ENCODE results near the gene TRPV4. TPM values are rescaled to one million over a fixed set of nuclear protein-coding genes. Genes with fewer than 3 reads are reported as not detected.

The TRPV4 gene
- polyA plus RNA-seq, 1 donor from 2014 or later = not detected

- TF ChIP-seq RAD21 (conservative IDR thresholded peaks at IDR 0.05) (no peak), EP300 (conservative IDR thresholded peaks at IDR 0.05; ENCODE audit: poor library complexity, severe bottlenecking) (no peak), REST (IDR thresholded peaks at IDR 0.05; ENCODE audit: borderline replicate concordance) (no peak)
- Histone ChIP-seq H3K9me3 (ENCODE audit: low read length) (no peaks in the 10 kb centered on the region), H3K27me3 (ENCODE audit: insufficient read depth, low read depth, low read length) (no peaks in the 10 kb centered on the region), H3K9ac (ENCODE audit: low read length) (no peak overlapping the region), H2AFZ (ENCODE audit: low read depth, low read length) (no peak overlapping the region), H3K4me3 (ENCODE audit: low read length) (no peak overlapping the region), H3K4me2 (ENCODE audit: low read length) (no peak overlapping the region), H3K36me3 (ENCODE audit: insufficient read depth, low read length) (no peaks in the 10 kb centered on the region), H3K9me2 (ENCODE audit: insufficient read depth, low read length) (no peaks in the 10 kb centered on the region), H3K79me2 (replicated peaks; ENCODE audit: insufficient read depth, low read length) (no peaks in the 10 kb centered on the region), H4K20me1 (ENCODE audit: insufficient read depth) (no peaks in the 10 kb centered on the region), H3K27ac (ENCODE audit: low read length) (no peak overlapping the region), H3F3A (ENCODE audit: insufficient read depth, low read length, poor library complexity, severe bottlenecking) (no peaks in the 10 kb centered on the region)
Measured at GRCh38 chr12:109811624-109811995, 21.6 kb downstream of the TRPV4 start.

DNA sequence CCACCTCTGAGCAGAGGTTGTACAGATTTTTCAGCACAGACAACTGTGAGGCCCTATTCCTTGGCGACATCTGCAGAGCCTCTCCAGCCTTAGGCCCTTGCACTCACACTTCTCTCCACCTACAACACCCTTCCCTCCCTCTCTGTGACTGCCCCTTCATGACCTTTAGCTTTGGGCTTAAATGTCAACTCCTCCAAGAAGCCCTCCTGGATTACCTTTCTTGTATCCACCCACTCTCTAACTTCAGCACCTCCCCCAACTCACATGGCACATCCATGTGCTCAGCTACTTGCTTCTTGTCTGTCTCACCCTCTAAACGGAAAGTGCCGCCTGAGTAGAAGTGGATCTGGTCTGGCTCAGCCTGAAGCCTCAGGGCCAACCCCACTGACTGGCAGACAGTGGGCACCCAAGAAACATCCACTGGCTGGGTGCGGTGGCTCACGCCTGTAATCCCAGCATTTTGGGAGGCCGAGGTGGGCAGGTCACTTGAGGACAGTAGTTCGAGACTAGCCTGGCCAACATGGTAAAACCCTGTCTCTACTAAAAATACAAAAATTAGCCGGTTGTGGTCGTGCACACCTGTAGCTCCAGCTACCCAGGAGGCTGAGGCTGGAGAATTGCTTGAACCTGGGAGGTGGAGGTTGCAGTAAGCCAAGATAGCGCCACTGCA, 22.1 kb downstream of the TRPV4 start:
- Histone ChIP-seq H3K36me3 (ENCODE audit: insufficient read depth, low read length) (no peaks in the 10 kb centered on the region), H2AFZ (ENCODE audit: low read depth, low read length) (no peak overlapping the region), H3K4me3 (ENCODE audit: low read length) (no peak overlapping the region), H3K9ac (ENCODE audit: low read length) (no peak overlapping the region), H3K9me2 (ENCODE audit: insufficient read depth, low read length) (no peaks in the 10 kb centered on the region), H4K20me1 (ENCODE audit: insufficient read depth) (no peaks in the 10 kb centered on the region), H3K27me3 (ENCODE audit: insufficient read depth, low read depth, low read length) (no peaks in the 10 kb centered on the region), H3K27ac (ENCODE audit: low read length) (no peak overlapping the region), H3F3A (ENCODE audit: insufficient read depth, low read length, poor library complexity, severe bottlenecking) (no peaks in the 10 kb centered on the region), H3K4me2 (ENCODE audit: low read length) (no peak overlapping the region), H3K9me3 (ENCODE audit: low read length) (no peaks in the 10 kb centered on the region), H3K79me2 (replicated peaks; ENCODE audit: insufficient read depth, low read length) (no peaks in the 10 kb centered on the region)
- TF ChIP-seq POLR2AphosphoS5 (IDR thresholded peaks at IDR 0.05) (no peak), MXI1 (conservative IDR thresholded peaks at IDR 0.05; ENCODE audit: poor library complexity, severe bottlenecking) (no peak), RAD21 (conservative IDR thresholded peaks at IDR 0.05) (no peak), REST (IDR thresholded peaks at IDR 0.05; ENCODE audit: borderline replicate concordance) (no peak), EZH2 (IDR thresholded peaks at IDR 0.05; ENCODE audit: borderline replicate concordance, insufficient read depth, low read length, poor library complexity, severe bottlenecking) (no peak), CTCF (IDR thresholded peaks at IDR 0.05; ENCODE audit: poor library complexity, severe bottlenecking) (no peak), TAF1 (IDR thresholded peaks at IDR 0.05; ENCODE audit: low read depth) (no peak), SMC3 (conservative IDR thresholded peaks at IDR 0.05; ENCODE audit: poor library complexity) (no peak), EP300 (conservative IDR thresholded peaks at IDR 0.05; ENCODE audit: poor library complexity, severe bottlenecking) (no peak)
